HFF-Myc (cell line): ENCODE data around the gene PLXNC1.

Experiments
- DNase-seq: peaks from one replicate; pipeline ENCODE4 v3.0.0-alpha.2; 2011; ENCODE audit warnings: low read depth; ENCODE audit errors: extremely low read depth
- H3K4me3 ChIP-seq: replicated peaks from 2 replicates; pipeline ENCODE4 v1.5.1; 2011; ENCODE audit warnings: low read depth, mild to moderate bottlenecking, control low read depth, low read length
- CTCF ChIP-seq: IDR thresholded peaks from 2 replicates; pipeline ENCODE4 v1.5.1; 2012; ENCODE audit warnings: mild to moderate bottlenecking, low read depth, low read length, control low read depth; ENCODE audit errors: missing control alignments

PLXNC1 gene

GRCh38 chr12:94266796-94267536 lies 118.6 kb downstream of the PLXNC1 start:
- peak; percentile 70 for DNase-seq
- TF ChIP-seq CTCF = no peak
- no peak overlapping the region for H3K4me3 ChIP-seq

DNA sequence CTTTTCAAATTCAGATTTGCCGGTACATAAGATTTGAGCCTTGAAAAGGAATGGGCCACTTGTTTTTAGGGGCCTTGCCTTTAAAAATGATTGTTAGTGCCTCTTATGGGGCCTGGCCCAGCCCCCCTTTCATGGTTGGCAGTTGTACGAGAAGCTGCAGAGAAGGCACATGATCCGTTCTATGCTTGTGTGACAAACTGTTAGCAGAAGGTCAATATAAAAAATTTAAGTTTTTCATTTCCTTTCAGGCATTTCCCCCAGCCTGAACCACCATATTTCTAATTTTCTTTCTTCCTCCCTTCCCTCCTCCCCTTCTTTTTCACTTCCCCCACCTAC lies 119.1 kb downstream of the PLXNC1 start:
- DNase-seq = no peak
- TF ChIP-seq CTCF = no peak
- no peak overlapping the region for H3K4me3 ChIP-seq

DNA sequence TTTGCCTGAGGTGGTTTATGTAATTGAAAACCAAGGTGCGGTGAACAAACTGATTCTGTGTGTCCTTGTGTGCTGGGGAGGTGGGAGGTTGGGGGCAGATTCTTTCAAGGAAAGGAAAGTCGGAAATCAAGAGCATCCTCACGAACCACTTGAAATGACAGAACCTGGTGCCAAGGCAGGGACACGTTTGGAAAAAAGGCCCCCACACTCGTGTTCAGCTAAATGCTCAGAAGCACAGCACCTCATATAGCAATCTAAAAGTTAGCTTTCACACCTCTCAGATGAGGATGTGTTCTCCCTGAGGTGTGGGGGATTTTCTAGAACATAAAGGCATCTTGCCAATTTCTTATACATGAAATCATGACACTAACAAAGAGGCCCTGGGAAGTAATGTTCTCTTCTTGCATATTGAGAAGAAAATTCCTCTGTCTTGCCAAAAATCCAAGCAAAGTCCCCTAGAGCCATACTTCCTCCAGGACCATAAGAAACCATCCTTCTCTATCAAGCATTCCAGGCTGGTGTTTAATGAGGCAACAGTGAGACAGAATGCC lies 119.6 kb downstream of the PLXNC1 start:
- no peak for TF ChIP-seq CTCF
- no peak overlapping the region for H3K4me3 ChIP-seq
- DNase-seq = no peak

DNA sequence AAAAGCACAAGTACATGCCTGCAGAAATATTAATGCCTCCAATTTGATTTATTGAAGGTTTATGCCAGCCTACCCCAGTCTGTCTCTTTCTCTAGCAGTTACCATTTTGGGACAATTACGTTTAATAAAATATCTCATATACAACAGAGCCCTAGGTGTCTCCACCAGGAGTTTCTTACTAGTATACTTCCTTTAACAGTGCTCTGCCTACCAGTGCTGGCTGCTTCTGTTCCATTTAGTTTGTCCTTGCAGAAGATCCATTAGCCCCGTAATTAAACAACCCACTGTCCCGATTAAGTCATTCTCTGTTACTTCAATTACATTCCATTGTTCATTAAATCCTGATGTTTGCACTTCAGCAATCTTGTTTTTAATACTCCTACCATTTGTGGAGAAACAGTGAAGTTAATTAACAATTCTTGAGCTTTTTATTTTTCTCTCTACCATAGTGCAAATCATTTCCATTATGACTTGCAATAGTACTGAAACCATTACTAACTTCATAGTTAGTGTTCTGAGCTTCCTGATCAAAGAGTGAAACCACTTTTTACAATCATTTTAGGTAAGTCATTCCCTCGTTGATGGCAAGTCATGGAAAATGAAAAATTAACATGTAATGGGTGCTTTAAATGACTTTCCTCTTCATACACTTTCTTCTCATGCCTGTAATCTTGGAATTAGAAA lies 121.1 kb downstream of the PLXNC1 start:
- no peak overlapping the region for H3K4me3 ChIP-seq
- TF ChIP-seq CTCF = no peak
- no peak for DNase-seq

DNA sequence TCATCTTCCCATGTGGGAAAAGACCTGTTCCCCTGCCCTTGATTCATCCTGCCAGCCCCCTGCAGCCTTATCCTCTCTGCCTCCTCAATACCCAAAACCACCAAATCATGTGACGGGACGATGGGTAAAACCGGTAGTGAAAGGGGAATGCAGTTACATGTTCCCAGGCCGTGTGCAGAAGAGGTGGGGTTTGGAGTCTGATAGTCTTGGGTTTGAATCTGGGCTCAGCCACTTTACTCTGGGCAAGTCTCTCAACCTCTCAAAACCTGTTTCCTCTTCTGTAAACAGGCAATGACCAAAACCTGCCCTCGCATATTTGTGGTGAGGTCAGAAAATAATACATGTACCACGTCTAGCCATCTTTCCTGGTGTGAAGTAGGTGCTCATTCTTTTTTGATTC lies 123.0 kb downstream of the PLXNC1 start:
- no peak for TF ChIP-seq CTCF
- DNase-seq = no peak
- H3K4me3 ChIP-seq = no peak overlapping the region

- H3K4me3 ChIP-seq = no peak overlapping the region
- TF ChIP-seq CTCF = no peak
- DNase-seq = no peak
Observed at GRCh38 chr12:94272280-94272679, 123.9 kb downstream of the PLXNC1 start.

- H3K4me3 ChIP-seq = no peak overlapping the region
- TF ChIP-seq CTCF = no peak
- DNase-seq = no peak
Observed at GRCh38 chr12:94273272-94273671, 124.9 kb downstream of the PLXNC1 start.
